Measurements from ENCODE around the gene RAB11FIP4.

The RAB11FIP4 gene

DNA sequence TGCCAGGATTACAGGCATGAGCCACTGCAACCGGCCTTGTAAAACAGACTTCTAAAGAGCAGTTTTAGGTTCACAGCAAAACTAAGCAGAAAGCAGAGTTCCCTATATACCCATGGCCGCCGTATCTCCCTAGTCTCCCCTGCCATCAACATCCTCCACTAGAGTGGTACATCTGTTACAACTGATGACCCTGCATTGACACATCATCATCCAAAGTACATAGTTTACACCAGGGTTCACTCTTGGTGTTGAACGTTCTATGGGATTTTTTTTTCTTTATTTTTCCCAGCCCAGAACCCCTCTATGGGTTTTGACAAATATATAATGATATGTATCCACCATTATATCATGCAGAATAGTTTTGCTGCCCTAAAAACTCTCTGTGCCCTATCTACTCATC lies 155.2 kb downstream of the RAB11FIP4 start:
- TF ChIP-seq, protein P1, sequence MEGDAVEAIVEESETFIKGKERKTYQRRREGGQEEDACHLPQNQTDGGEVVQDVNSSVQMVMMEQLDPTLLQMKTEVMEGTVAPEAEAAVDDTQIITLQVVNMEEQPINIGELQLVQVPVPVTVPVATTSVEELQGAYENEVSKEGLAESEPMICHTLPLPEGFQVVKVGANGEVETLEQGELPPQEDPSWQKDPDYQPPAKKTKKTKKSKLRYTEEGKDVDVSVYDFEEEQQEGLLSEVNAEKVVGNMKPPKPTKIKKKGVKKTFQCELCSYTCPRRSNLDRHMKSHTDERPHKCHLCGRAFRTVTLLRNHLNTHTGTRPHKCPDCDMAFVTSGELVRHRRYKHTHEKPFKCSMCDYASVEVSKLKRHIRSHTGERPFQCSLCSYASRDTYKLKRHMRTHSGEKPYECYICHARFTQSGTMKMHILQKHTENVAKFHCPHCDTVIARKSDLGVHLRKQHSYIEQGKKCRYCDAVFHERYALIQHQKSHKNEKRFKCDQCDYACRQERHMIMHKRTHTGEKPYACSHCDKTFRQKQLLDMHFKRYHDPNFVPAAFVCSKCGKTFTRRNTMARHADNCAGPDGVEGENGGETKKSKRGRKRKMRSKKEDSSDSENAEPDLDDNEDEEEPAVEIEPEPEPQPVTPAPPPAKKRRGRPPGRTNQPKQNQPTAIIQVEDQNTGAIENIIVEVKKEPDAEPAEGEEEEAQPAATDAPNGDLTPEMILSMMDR (IDR thresholded peaks at IDR 0.05; ENCODE audit: low read depth, low read length, poor library complexity, severe bottlenecking), result no peak
- TF ChIP-seq EZH2phosphoT487 (IDR thresholded peaks at IDR 0.05; ENCODE audit: borderline replicate concordance, low read length), result no peak
- H3K4me2 ChIP-seq (ENCODE audit: low read length), result no peak overlapping the region
- H3K9me2 ChIP-seq (replicated peaks; ENCODE audit: control insufficient read depth, low read length), result no peaks in the 10 kb centered on the region
- H3K79me2 ChIP-seq (ENCODE audit: control insufficient read depth, low read length), result peaks cover 12% of the 10 kb centered on the region
- no peak overlapping the region for H3K4me3 ChIP-seq (ENCODE audit: low read length)
- H3K36me3 ChIP-seq (ENCODE audit: control insufficient read depth, low read length), result peaks cover 5% of the 10 kb centered on the region; the same call in 1 of the 2 replicates
- peaks cover 28% of the 10 kb centered on the region for H3K4me1 ChIP-seq (ENCODE audit: control insufficient read depth, low read length)
- peaks cover 9% of the 10 kb centered on the region for H3F3A ChIP-seq (ENCODE audit: control insufficient read depth, insufficient read depth)
- H4K20me1 ChIP-seq (ENCODE audit: control insufficient read depth, insufficient read depth, low read depth, low read length), result no peaks in the 10 kb centered on the region
- H3K9me3 ChIP-seq (ENCODE audit: control insufficient read depth, insufficient read depth, low read length), result no peaks in the 10 kb centered on the region
- no peak overlapping the region for H3K27ac ChIP-seq (ENCODE audit: low read depth, low read length)
- H3K27me3 ChIP-seq (ENCODE audit: control insufficient read depth, low read length), result no peaks in the 10 kb centered on the region

DNA sequence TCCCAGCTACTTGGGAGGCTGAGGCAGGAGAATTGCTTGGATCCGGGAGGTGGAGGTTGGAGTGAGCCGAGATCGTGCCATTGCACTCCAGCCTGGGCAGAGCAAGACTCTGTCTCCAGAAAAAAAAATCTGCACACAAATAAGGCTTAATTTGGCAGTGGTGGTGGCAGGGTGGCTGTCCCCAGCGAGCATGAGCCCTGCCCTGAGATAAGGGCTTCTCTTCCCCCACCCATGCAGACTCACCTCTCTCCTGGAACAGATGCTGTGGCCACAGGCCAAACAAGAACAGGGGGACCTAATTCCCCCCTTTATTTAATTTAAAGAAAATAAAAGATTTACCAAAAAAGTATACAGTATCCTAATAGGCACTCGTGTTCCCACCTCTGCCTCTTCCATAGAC lies 157.2 kb downstream of the RAB11FIP4 start:
- Histone ChIP-seq H3K27ac (ENCODE audit: low read depth, low read length) (peak overlapping the region; percentile 76), H3K36me3 (ENCODE audit: control insufficient read depth, low read length) (peaks cover 5% of the 10 kb centered on the region; the same call in 1 of the 2 replicates), H3K4me3 (ENCODE audit: low read length) (peak overlapping the region; percentile 90), H3F3A (ENCODE audit: control insufficient read depth, insufficient read depth) (peaks cover 9% of the 10 kb centered on the region), H3K4me1 (ENCODE audit: control insufficient read depth, low read length) (peaks cover 22% of the 10 kb centered on the region), H3K4me2 (ENCODE audit: low read length) (peak overlapping the region; percentile 79), H4K20me1 (ENCODE audit: control insufficient read depth, insufficient read depth, low read depth, low read length) (no peaks in the 10 kb centered on the region), H3K9me3 (ENCODE audit: control insufficient read depth, insufficient read depth, low read length) (no peaks in the 10 kb centered on the region), H3K9me2 (replicated peaks; ENCODE audit: control insufficient read depth, low read length) (no peaks in the 10 kb centered on the region), H3K27me3 (ENCODE audit: control insufficient read depth, low read length) (no peaks in the 10 kb centered on the region), H3K79me2 (ENCODE audit: control insufficient read depth, low read length) (peaks cover 12% of the 10 kb centered on the region)
- TF ChIP-seq, protein P1 (IDR thresholded peaks at IDR 0.05; ENCODE audit: low read depth, low read length, poor library complexity, severe bottlenecking), result no peak
- TF ChIP-seq EZH2phosphoT487 (IDR thresholded peaks at IDR 0.05; ENCODE audit: borderline replicate concordance, low read length), result no peak

DNA sequence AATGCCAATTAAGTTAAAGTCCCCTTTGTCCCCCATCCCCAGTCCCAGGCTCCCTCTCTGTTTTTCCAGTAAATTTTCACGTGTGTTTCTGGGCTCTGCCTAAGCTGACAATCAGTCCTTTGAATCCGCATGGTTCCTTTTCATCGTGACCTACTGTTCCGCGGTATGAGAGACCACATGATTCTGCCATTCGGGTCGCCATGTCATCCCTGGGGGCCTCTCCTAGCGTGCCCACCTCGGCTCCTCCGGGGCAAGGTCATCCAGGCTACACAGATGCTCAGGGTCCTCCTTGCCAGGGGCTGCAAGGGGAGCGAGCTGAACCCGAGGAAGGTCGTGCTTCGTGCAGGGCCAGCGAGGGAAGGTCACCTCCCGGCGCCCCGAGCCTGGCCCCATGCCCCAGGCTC lies 157.6 kb downstream of the RAB11FIP4 start:
- Histone ChIP-seq H3F3A (ENCODE audit: control insufficient read depth, insufficient read depth) (peaks cover 9% of the 10 kb centered on the region), H3K4me2 (ENCODE audit: low read length) (peak overlapping the region; percentile 79), H3K27ac (ENCODE audit: low read depth, low read length) (peak overlapping the region; percentile 76), H3K79me2 (ENCODE audit: control insufficient read depth, low read length) (peaks cover 12% of the 10 kb centered on the region), H3K4me1 (ENCODE audit: control insufficient read depth, low read length) (peaks cover 22% of the 10 kb centered on the region), H3K27me3 (ENCODE audit: control insufficient read depth, low read length) (no peaks in the 10 kb centered on the region), H3K9me3 (ENCODE audit: control insufficient read depth, insufficient read depth, low read length) (no peaks in the 10 kb centered on the region), H3K9me2 (replicated peaks; ENCODE audit: control insufficient read depth, low read length) (no peaks in the 10 kb centered on the region), H3K4me3 (ENCODE audit: low read length) (peak overlapping the region; percentile 90), H3K36me3 (ENCODE audit: control insufficient read depth, low read length) (peaks cover 5% of the 10 kb centered on the region; the same call in 1 of the 2 replicates), H4K20me1 (ENCODE audit: control insufficient read depth, insufficient read depth, low read depth, low read length) (no peaks in the 10 kb centered on the region)
- TF ChIP-seq EZH2phosphoT487 (IDR thresholded peaks at IDR 0.05; ENCODE audit: borderline replicate concordance, low read length), result no peak
- TF ChIP-seq, protein P1 (IDR thresholded peaks at IDR 0.05; ENCODE audit: low read depth, low read length, poor library complexity, severe bottlenecking), result no peak
